Thoracic aorta (tissue), 2 donors: Measurements from ENCODE around the gene HOXB2. TPM values are rescaled to one million over a fixed set of nuclear protein-coding genes. Genes with fewer than 3 reads are reported as not detected.
A peak's percentile ranks its signal among the peaks of the same experiment; 100 is the strongest.

Experiments
- ATAC-seq: fragments of 150-250 bp; one replicate; pipeline ENCODE4 v1.8.0; 2017; ENCODE audit warnings: low read depth; ENCODE audit not compliant: insufficient number of reproducible peaks, low FRiP score
- DNase-seq: peaks from one replicate; pipeline ENCODE4 v3.0.0-alpha.2; 2020; ENCODE audit warnings: low spot score
- H3K27ac ChIP-seq, 2 donors: fragments of 200-600 bp; sonication (generic); 1 replicate in 1 of 2; 2 replicates in 1 of 2; pipeline ENCODE4 v1.5.1; 2016; ENCODE audit warnings: mild to moderate bottlenecking in 2 of 2, moderate library complexity in 2 of 2
- H3K27me3 ChIP-seq: fragments of 200-600 bp; sonication (generic); replicated peaks from 2 replicates; pipeline ENCODE4 v1.6.0; 2016; ENCODE audit warnings: mild to moderate bottlenecking; ENCODE audit not compliant: insufficient read depth
- H3K36me3 ChIP-seq: fragments of 200-600 bp; sonication (generic); one replicate; pipeline ENCODE4 v1.5.1; 2016
- H3K4me1 ChIP-seq, 2 donors: fragments of 200-600 bp; sonication (generic); 1 replicate in 1 of 2; 2 replicates in 1 of 2; pipeline versions ENCODE4 v1.5.1 to v1.6.0; 2016; ENCODE audit warnings: low read depth in 2 of 2, mild to moderate bottlenecking in 1 of 2; ENCODE audit not compliant: control insufficient read depth in 1 of 2
- H3K4me3 ChIP-seq: fragments of 200-600 bp; sonication (generic); 2 replicates; pipeline ENCODE4 v1.5.1; 2016; ENCODE audit warnings: mild to moderate bottlenecking
- H3K9me3 ChIP-seq: fragments of 200-600 bp; sonication (generic); 2 replicates; pipeline ENCODE4 v1.5.1; 2016
- total RNA-seq, 2 donors: library from RNA; depleted of rRNA; stranded (reverse); fragments of >200 nt; gene quantifications; one replicate each; pipeline versions ENCODE4 v1.1.0 to v1.2.3, GENCODE V29; 2016
- TF ChIP-seq, protein P1 (sequence below): fragments of 200-600 bp; sonication (generic); IDR thresholded peaks from one replicate; pipeline ENCODE4 v1.5.1; 2019; ENCODE audit warnings: antibody characterized with exemption

HOXB2 gene
- total RNA-seq, 2 donors from 2014 or later: 53.3 to 73.0 TPM

DNA sequence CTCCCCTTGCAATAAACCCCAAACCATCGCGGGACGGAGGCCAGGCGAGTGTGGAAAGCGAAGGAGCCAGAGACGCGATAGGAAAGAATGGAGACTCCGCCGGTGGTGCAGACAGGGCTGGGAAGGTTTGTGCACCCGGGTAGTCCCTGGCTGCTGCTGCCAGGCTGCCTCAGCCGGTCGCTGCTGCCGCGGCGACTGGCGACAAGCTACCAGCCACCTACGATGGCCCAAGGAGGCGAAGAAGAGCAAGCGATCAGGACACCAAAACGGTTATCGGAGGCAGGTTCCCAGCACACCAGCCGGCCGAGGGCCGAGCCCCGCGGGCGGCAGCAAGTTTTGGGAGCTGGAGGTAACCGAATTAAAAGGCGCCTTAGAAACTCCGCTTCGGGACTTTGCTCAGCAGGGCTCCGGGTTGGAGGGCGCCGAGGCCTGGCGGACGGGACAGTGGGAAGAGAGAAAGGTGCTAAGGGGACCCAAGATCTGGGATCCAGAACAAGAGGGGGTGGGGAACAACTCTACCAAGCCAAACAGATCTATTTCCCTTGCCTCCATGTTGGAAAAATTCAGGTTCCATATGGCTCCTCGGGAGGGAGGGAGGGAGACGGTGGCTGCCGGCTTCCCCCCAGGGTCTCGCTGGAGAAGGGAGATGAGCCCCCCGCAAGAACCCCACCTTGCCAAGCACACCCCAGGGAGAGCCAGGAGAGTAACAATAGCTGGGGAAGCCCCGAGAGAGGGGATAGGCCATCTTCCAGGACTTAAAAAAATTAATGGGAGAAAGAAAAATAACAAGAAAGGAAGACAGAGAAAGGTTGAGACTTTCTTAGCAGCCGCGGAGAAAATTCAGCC is 9.7 kb upstream of the HOXB2 start:
- Histone ChIP-seq H3K9me3 (no peaks in the 10 kb centered on the region), H3K4me1 (peaks cover 41 to 77% of the 10 kb centered on the region in 2 donors), H3K36me3 (peaks cover 9% of the 10 kb centered on the region), H3K27me3 (no peaks in the 10 kb centered on the region), H3K27ac (peak overlapping the region; percentile 91 to 96), H3K4me3 (peak overlapping the region; percentile 84)
- ATAC-seq: no peak
- DNase-seq: no peak
- TF ChIP-seq, protein P1, sequence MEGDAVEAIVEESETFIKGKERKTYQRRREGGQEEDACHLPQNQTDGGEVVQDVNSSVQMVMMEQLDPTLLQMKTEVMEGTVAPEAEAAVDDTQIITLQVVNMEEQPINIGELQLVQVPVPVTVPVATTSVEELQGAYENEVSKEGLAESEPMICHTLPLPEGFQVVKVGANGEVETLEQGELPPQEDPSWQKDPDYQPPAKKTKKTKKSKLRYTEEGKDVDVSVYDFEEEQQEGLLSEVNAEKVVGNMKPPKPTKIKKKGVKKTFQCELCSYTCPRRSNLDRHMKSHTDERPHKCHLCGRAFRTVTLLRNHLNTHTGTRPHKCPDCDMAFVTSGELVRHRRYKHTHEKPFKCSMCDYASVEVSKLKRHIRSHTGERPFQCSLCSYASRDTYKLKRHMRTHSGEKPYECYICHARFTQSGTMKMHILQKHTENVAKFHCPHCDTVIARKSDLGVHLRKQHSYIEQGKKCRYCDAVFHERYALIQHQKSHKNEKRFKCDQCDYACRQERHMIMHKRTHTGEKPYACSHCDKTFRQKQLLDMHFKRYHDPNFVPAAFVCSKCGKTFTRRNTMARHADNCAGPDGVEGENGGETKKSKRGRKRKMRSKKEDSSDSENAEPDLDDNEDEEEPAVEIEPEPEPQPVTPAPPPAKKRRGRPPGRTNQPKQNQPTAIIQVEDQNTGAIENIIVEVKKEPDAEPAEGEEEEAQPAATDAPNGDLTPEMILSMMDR: no peak

DNA sequence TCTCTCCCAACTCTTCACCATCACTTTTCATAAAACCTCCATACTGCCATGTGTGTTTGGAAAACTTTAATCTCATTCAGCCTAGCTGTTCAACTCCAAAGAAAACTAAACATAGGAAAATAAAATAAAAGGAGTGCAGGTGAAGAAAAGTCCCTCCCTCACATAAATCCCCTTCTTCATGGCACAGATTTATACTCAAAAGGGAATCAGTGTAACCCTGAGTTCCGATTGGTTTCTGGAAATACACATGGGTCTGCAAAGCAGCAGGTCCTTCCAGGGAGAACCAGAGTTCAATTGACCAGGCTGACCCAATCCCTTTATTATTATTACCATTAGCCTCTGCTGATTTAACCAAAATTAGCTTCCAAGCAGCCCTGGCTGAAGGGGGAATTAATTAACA is 8.9 kb upstream of the HOXB2 start:
- no peaks in the 10 kb centered on the region for H3K9me3 ChIP-seq
- peaks cover 43 to 72% of the 10 kb centered on the region in 2 donors for H3K4me1 ChIP-seq

DNA sequence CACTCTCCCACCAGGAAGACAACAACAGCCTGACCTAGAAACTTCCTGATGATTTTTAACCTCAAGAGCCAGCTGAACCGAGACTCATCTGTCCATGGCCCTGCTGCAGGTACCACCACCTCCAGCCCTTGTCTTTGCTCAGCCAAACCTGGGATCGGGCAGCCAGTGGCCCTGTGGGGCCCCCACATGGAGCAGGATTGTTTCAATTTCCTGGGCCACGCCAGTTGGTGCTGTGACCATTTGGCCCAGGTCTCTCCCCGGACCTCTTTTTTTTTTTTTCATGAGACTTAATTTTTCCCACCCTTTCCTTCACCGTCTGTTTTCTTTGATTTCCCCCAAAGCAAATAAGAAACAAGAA is 8.3 kb upstream of the HOXB2 start:
- Histone ChIP-seq H3K27me3 (no peaks in the 10 kb centered on the region), H3K36me3 (peaks cover 9% of the 10 kb centered on the region), H3K9me3 (no peaks in the 10 kb centered on the region), H3K4me3 (peak overlapping the region; percentile 84), H3K4me1 (peaks cover 45 to 72% of the 10 kb centered on the region in 2 donors), H3K27ac (peak overlapping the region; percentile 91 to 96)
- TF ChIP-seq, protein P1: no peak
- ATAC-seq (no peak), DNase-seq (no peak)

More for the DNA sequence above, 8.9 kb upstream of the HOXB2 start:
- Histone ChIP-seq H3K36me3 (peaks cover 9% of the 10 kb centered on the region), H3K4me3 (peak overlapping the region; percentile 84), H3K27me3 (no peaks in the 10 kb centered on the region), H3K27ac (peak overlapping the region; percentile 91 to 96)
- TF ChIP-seq, protein P1: no peak
- DNase-seq (no peak), ATAC-seq (no peak)

GRCh38 chr17:48552466-48553189 is 7.7 kb upstream of the HOXB2 start:
- DNase-seq: no peak
- Histone ChIP-seq H3K27ac (peak overlapping the region; percentile 91 to 96), H3K36me3 (peaks cover 9% of the 10 kb centered on the region), H3K9me3 (no peaks in the 10 kb centered on the region), H3K27me3 (no peaks in the 10 kb centered on the region), H3K4me1 (peaks cover 47 to 72% of the 10 kb centered on the region in 2 donors), H3K4me3 (peak overlapping the region; percentile 84)
- no peak for ATAC-seq
- TF ChIP-seq, protein P1: no peak
